Stimulated activated CD4-positive, alpha-beta T cell treated with anti-CD3 and anti-CD28 coated beads, Interleukin-1b, Interleukin-23, amount 100 ng/mL, for 1 hour (primary cell): ENCODE data around the gene GAP43.
A peak's percentile ranks its signal among the peaks of the same experiment; 100 is the strongest.

ENCODE experiments used
- DNase-seq, 2 donors: peaks; one replicate each; pipeline ENCODE4 v3.0.0-alpha.2; 2020; ENCODE audit warnings: low read depth in 2 of 2

GAP43 gene

DNA sequence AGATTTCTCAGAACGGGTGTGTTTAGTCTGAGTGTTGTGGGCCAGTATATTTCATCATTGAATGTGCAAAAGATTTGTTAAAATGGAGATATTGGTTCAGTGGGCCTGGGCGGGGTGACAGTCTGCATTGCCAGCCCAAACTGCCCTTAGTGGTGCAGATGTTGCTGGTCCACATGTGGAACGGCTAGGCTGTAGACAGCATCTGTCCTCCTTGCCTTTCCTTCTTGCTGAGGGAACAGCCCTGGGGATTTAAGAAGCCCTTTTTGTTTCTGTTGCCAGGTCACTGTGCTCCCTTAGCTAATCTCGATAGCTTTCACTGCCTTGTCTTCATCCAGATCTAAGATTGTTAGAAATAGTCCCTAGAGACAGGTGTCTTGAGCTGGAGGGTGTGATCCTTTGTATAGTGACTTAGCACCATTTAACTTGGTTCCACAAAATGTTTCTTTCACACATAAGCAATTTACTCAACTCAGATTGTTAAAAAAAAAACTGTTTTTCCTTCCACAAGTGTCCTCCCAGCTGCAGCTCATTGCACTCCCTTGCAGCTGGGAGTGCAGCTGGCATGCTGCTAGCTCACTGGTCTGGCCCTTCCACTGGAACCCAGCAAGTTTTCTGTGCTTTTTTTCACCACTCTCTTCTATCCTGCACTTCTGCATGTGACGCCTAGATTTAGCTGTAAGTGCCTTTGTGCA, 37.5 kb downstream of the GAP43 start:
- no peak for DNase-seq

GRCh38 chr3:115662356-115662755, 39.0 kb downstream of the GAP43 start:
- DNase-seq = no peak

- DNase-seq = no peak
These were observed 40.1 kb downstream of the GAP43 start for GRCh38 chr3:115663414-115663813.

DNA sequence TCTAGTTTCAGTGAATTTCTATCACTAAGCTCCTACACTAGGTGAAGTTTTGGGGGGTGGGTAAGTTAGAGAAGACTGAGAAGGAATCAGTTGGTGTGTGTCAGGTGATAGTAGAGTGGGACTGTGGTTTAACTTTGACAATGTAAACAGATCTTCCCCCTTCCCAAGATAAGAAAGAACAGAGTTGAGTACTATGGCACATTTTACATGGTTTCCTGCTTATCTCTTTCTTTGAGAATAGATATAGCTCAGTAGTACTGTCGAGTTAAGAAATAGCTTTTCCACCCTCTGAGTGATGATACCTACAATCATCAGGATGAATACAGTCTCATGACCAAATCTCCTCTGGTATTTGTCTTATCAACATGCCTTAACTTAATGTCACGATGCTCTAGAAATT, 42.8 kb downstream of the GAP43 start:
- DNase-seq = no peak

GRCh38 chr3:115666920-115667737, 43.8 kb downstream of the GAP43 start:
- no peak for DNase-seq

GRCh38 chr3:115667738-115668065, 44.4 kb downstream of the GAP43 start:
- DNase-seq = no peak

DNA sequence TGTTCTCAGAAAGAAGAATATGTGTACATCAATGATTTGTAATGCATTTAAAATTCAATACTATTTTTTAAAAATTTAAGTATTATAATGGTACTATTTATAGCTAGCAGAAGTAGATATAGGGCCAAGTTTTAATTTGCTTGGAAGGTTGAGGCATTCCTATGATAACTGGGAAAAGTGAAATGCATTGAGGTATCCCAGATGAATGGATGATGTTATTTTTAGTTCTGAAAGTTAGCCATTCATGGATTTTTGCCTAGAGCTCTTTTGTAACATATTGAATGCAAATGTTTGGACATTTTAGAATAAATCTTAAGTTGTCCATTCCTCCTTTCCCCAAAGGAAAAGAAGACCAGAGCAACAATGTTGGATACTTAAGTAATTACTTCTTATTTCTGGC, 47.6 kb downstream of the GAP43 start:
- DNase-seq = no peak

DNA sequence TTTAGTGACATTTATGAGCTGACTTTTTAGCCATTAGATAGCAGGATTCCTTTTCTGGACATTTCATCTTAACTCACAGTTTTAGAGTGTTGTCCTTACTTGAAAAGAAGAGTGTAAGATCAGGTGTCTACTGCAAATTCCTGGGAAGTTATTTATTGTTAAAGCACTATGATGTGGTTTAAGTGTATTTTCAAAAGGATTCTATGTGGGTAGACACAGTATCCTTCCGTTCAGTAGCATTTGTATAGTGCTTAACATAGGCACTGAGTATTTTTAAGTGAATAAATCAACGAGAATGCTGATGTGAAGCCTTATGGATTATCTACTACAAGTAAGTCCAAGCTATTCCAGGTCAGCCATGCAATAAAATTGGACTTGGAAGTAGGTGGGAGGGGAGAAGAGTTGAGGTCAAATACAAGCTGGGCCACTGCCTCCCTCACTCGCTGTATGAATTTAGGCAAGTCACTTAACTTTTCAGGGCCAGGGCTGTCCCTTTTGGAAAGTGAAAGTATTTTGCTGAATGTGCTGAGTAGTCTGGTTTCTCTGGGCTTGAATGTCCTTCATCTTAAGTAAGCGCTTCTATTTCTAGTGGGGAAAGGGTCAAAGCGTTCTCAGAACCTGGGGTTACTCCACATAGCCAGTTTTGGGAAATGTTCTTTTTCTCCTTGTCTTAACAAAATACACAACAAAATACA, 48.6 kb downstream of the GAP43 start:
- DNase-seq = no peak

- no peak for DNase-seq
These were observed 50.6 kb downstream of the GAP43 start for GRCh38 chr3:115673881-115674280.

GRCh38 chr3:115676336-115676735, 53.0 kb downstream of the GAP43 start:
- no peak for DNase-seq

GRCh38 chr3:115680803-115681345, 57.6 kb downstream of the GAP43 start:
- DNase-seq = no peak

DNA sequence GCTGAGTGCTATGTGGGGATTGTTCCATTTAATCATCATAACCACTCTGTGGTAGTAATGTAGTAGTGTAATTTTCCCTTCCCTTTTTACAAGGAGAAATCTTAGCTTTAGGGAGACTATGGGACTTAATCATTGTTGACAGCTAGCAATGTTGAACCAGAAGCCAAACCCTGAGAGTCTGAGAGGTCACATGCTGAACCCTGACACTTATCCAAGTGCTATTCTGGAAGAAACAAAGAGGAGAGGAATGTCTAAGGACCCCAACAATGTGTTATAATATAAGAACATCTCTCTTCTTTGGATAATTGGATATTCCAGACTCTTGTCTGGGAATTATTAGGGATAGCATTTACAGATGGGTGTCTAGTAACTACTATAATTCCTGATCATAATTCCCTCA, 58.4 kb downstream of the GAP43 start:
- DNase-seq = no peak

- DNase-seq = no peak
These were observed 60.0 kb downstream of the GAP43 start for GRCh38 chr3:115683305-115683704.

DNA sequence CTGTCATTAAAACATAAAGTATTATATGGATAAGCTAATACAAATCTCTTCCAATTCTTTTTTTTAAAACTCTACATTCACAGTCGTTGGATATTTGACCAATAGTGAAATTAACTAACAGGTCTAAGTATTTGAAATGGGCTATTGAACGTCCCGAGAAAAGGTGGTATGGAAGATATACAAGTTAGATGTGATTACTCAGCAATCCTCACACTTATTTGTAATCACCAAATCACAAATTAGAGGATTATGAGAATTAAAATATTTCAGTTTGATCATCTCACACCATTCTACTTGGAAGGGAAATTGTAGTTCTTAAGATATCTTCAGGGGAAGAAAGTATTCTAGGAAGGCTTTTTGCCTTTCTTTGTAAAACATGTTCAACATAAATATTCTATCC, 60.5 kb downstream of the GAP43 start:
- no peak for DNase-seq

- no peak for DNase-seq
These were observed 61.8 kb downstream of the GAP43 start for GRCh38 chr3:115685097-115685496.

DNA sequence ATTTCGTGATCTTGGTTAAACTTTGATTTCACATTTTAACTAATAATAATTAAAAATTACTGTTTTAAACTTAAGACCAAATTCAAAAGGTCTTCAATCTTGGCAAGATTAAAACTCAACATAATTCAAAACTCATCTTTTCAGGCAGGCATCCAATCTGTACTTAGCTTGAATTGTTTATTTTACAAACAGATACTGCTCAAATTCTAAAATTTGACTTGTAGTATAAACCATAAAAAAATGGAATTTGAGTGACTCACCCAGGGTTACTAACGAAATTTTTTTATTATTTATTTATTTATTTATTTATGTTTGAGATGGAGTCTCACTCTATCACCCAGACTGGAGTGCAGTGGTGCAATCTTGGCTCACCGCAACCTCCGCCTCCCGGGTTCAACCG, 64.4 kb downstream of the GAP43 start:
- no peak for DNase-seq

GRCh38 chr3:115688418-115688817, 65.1 kb downstream of the GAP43 start:
- DNase-seq = no peak

DNA sequence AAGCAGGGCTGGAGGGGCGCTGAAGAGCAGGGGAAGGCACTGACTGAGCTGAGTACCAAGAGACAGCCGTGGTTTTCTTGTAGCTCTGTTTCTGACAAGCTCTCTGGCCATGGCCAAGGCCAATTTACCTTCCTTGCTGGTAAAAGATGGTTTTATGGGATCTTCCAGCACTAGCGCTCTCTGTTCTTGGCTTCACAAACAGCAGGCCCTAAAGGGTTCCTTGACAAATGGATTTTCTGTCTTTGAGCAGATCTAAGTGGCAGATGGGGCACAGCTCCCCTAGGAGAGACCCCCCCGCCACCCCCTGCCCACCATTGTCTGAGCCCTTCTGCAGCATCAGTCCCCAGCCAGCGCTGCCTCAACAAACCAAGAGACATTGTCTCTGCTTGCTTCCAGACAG, 66.6 kb downstream of the GAP43 start:
- no peak for DNase-seq

DNA sequence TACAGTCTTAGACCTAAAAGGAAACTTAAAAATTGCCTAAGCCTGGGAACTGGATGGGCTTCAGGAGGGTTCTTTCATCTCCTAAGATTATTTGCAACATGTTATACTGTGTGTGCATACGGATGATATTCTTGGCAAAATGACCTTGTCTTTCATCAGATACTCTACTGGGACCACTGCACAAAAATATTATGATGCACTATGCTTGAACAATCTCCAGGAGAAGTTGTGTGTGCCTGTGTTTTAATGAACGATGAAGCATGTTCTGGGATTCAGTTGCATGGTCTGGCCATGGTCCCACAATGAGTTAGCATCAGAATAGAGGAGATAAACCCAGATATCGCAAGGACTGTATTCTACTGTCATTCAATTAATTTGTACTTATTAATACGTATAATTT, 68.7 kb downstream of the GAP43 start:
- no peak for DNase-seq

DNA sequence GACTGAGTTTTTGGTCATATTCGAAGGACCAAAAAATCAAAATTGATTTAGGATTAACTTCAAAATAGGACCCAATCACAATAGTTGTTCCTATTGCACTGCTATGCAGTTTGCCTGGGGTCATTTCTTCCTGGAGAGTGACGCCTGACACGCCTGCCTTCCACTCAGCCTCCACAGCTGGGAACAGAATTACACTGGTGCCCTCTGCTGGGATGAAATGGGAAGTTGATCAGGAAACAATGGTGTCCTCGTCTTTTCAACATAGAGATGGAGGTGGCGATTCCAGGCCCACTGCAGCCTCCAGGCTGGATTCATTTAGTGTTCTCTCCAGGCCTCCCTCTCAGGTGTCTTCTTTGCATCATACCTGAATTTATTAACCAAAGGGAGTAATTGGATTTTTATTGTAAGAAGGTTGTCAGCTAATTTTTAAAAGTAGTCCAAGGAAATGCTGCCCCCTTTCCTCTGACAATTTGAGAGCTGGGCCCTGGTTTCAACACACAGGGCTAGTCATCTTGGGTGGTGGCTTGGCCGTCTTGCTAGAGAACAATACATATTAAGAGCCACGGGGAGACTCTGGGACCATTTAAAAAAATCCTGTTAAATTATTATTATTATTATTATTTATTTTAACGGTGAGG, 69.7 kb downstream of the GAP43 start:
- peak; percentile 32 to 37 for DNase-seq

GRCh38 chr3:115693868-115694267, 70.6 kb downstream of the GAP43 start:
- no peak for DNase-seq

DNA sequence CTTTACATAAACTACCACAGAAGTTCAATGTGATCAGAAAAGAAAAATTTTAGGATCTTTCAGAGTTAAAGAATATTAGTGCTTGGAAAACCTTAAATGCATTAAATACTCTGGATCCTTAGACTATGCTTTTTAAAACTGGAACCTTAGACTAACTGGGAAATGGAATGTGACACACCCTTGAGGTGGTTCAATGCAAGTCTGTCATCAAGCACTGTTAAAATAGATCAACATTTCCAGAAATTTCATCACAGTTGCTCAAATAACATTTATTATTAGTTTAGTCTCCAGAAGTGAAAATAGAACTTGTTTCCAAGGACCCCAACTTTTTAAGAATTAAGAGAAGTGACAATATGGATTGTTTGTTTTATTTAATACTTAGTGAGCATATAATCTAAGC, 71.8 kb downstream of the GAP43 start:
- no peak for DNase-seq
